PFSK-1 (cell line): ENCODE results near the gene CD9.

Source experiments
- FOXP2 ChIP-seq: optimal IDR thresholded peaks from 2 replicates; pipeline ENCODE3; 2011; ENCODE audit warnings: borderline replicate concordance, control low read depth, inconsistent platforms; ENCODE audit not compliant: insufficient read depth; ENCODE audit errors: extremely low read length, extremely low read depth
- POLR2AphosphoS5 ChIP-seq: IDR thresholded peaks from 2 replicates; pipeline ENCODE4 v1.6.1; 2012; ENCODE audit warnings: low read depth, mild to moderate bottlenecking, control low read depth, low read length, moderate library complexity
- SIN3A ChIP-seq: IDR thresholded peaks from 2 replicates; pipeline ENCODE4 v1.6.1; 2012; ENCODE audit warnings: mild to moderate bottlenecking, low read length, moderate library complexity, borderline replicate concordance; ENCODE audit not compliant: insufficient read depth
- TAF1 ChIP-seq: IDR thresholded peaks from 2 replicates; pipeline ENCODE4 v1.6.1; 2012; ENCODE audit warnings: low read length, control low read depth, borderline replicate concordance; ENCODE audit not compliant: insufficient read depth
- TF ChIP-seq, protein P1 (sequence below), 2 experiments: IDR thresholded peaks; 2 replicates each; pipeline versions ENCODE4 v1.6.1 to v1.8.0; 2011 to 2012; ENCODE audit warnings: low read depth in 2 of 2, low read length in 2 of 2, control low read depth in 1 of 2, inconsistent platforms in 1 of 2, mild to moderate bottlenecking in 1 of 2, moderate library complexity in 1 of 2; ENCODE audit not compliant: insufficient read depth in 1 of 2

CD9 gene

DNA sequence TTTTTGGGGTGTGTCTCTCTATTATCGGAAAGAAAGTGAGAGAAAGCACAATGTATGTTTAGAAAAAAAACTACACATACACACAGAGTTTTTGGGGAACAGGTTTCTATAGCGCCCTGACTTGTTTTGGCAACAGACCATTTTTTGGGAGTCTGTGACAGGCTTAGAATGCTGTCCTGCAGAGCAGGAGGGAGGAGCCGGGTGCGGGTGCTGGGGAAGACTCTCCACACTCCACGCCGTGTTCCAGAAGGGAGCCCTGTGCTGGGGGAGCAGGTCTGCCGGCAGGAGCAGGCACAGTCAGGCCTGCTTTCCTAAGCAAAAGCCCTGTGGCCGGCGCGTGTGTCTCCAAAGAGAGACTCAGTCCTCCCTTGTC lies 26.5 kb downstream of the CD9 start:
- TF ChIP-seq POLR2AphosphoS5: no peak
- TF ChIP-seq, protein P1, sequence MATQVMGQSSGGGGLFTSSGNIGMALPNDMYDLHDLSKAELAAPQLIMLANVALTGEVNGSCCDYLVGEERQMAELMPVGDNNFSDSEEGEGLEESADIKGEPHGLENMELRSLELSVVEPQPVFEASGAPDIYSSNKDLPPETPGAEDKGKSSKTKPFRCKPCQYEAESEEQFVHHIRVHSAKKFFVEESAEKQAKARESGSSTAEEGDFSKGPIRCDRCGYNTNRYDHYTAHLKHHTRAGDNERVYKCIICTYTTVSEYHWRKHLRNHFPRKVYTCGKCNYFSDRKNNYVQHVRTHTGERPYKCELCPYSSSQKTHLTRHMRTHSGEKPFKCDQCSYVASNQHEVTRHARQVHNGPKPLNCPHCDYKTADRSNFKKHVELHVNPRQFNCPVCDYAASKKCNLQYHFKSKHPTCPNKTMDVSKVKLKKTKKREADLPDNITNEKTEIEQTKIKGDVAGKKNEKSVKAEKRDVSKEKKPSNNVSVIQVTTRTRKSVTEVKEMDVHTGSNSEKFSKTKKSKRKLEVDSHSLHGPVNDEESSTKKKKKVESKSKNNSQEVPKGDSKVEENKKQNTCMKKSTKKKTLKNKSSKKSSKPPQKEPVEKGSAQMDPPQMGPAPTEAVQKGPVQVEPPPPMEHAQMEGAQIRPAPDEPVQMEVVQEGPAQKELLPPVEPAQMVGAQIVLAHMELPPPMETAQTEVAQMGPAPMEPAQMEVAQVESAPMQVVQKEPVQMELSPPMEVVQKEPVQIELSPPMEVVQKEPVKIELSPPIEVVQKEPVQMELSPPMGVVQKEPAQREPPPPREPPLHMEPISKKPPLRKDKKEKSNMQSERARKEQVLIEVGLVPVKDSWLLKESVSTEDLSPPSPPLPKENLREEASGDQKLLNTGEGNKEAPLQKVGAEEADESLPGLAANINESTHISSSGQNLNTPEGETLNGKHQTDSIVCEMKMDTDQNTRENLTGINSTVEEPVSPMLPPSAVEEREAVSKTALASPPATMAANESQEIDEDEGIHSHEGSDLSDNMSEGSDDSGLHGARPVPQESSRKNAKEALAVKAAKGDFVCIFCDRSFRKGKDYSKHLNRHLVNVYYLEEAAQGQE (IDR thresholded peaks at IDR 0.05; ENCODE audit: insufficient read depth in 1 of 2, low read depth in 2 of 2, low read length in 2 of 2): no peak
- TF ChIP-seq FOXP2: no peak
- no peak for TF ChIP-seq TAF1
- no peak for TF ChIP-seq SIN3A

GRCh38 chr12:6228535-6229223 lies 28.5 kb downstream of the CD9 start:
- TF ChIP-seq, protein P1 (IDR thresholded peaks at IDR 0.05; ENCODE audit: insufficient read depth in 1 of 2, low read depth in 2 of 2, low read length in 2 of 2): no peak
- TF ChIP-seq SIN3A (no peak), FOXP2 (no peak), TAF1 (no peak), POLR2AphosphoS5 (no peak)

GRCh38 chr12:6229224-6230218 lies 29.3 kb downstream of the CD9 start:
- TF ChIP-seq FOXP2: no peak
- TF ChIP-seq TAF1: no peak
- no peak for TF ChIP-seq SIN3A
- no peak for TF ChIP-seq POLR2AphosphoS5
- TF ChIP-seq, protein P1 (IDR thresholded peaks at IDR 0.05; ENCODE audit: insufficient read depth in 1 of 2, low read depth in 2 of 2, low read length in 2 of 2): no peak

GRCh38 chr12:6230321-6231110 lies 30.3 kb downstream of the CD9 start:
- TF ChIP-seq, protein P1 (IDR thresholded peaks at IDR 0.05; ENCODE audit: insufficient read depth in 1 of 2, low read depth in 2 of 2, low read length in 2 of 2): no peak
- TF ChIP-seq SIN3A (no peak), POLR2AphosphoS5 (no peak), FOXP2 (no peak), TAF1 (no peak)
